Thyroid gland (tissue), 4 donors: Measurements from ENCODE around the gene USP11. TPM values are rescaled to one million over a fixed set of nuclear protein-coding genes. Genes with fewer than 3 reads are reported as not detected.

ENCODE experiments used
- DNase-seq, 2 donors: peaks; one replicate each; pipeline ENCODE4 v3.0.0-alpha.2; 2019
- H3K27ac ChIP-seq, 3 donors: fragments of 200-600 bp; sonication (generic); 1 replicate in 2 of 3; 2 replicates in 1 of 3; pipeline ENCODE4 v1.5.1; 2016 to 2019; ENCODE audit warnings: mild to moderate bottlenecking in 1 of 3, moderate library complexity in 1 of 3
- H3K27me3 ChIP-seq: fragments of 200-600 bp; sonication (generic); one replicate; pipeline ENCODE4 v1.5.1; 2019
- H3K36me3 ChIP-seq, 2 donors: fragments of 200-600 bp; sonication (generic); one replicate each; pipeline ENCODE4 v1.5.1; 2016 to 2019
- H3K4me1 ChIP-seq, 2 donors: fragments of 200-600 bp; sonication (generic); one replicate each; pipeline ENCODE4 v1.5.1; 2017 to 2019
- H3K4me3 ChIP-seq, 3 donors: fragments of 200-600 bp; sonication (generic); replicated peaks in 1 of 3; 1 replicate in 2 of 3; 2 replicates in 1 of 3; pipeline ENCODE4 v1.5.1; 2016; ENCODE audit warnings: mild to moderate bottlenecking in 1 of 3
- H3K9me3 ChIP-seq: fragments of 200-600 bp; sonication (generic); one replicate; pipeline ENCODE4 v1.5.1; 2017
- CTCF ChIP-seq, 6 experiments: fragments of 200-600 bp in 3 of 6; fragments of 450-650 bp in 3 of 6; sonication (generic) in 3 of 6; IDR thresholded peaks; one replicate each; pipeline ENCODE4 v1.5.1; 2016 to 2019; ENCODE audit warnings: antibody characterized with exemption in 6 of 6, mild to moderate bottlenecking in 2 of 6, inconsistent platforms in 1 of 6, moderate library complexity in 1 of 6
- POLR2A ChIP-seq, 2 donors: fragments of 450-650 bp; IDR thresholded peaks; one replicate each; pipeline ENCODE4 v1.6.1; 2017; ENCODE audit warnings: antibody characterized with exemption in 2 of 2, mild to moderate bottlenecking in 2 of 2, moderate library complexity in 1 of 2
- WGBS, 2 donors: methylation state at CpG; one replicate each; pipeline ENCODE4 v1.1.5; 2017; 5-methylcytosine and 5-hydroxymethylcytosine counted together
- intact Hi-C: fragments of 100-400 bp; cut with DNase I; formaldehyde crosslinking; loops from one replicate; pipeline ENCODE4 v1.15.1; 2023
- total RNA-seq, 4 donors: library from RNA; depleted of rRNA; stranded (reverse); fragments of >200 nt; gene quantifications; one replicate each; pipeline ENCODE4 v1.2.3, GENCODE V29; 2016

Gene USP11
- total RNA-seq, 4 donors from 2014 or later, result 61.9 to 128 (median 86.8) TPM

- Histone ChIP-seq H3K36me3 (peaks cover 63 to 79% of the 10 kb centered on the region in 2 donors), H3K27ac (peak overlapping the region in 2 of 3 donors; percentile 41), H3K27me3 (no peaks in the 10 kb centered on the region), H3K9me3 (no peaks in the 10 kb centered on the region), H3K4me3 (no peak overlapping the region), H3K4me1 (peaks cover 11 to 28% of the 10 kb centered on the region in 2 donors)
- WGBS, 2 donors, result 81 to 100% methylated on average over 4 of the region's 9 CpGs
- TF ChIP-seq POLR2A (IDR thresholded peaks at IDR 0.05) (no peak), CTCF (IDR thresholded peaks at IDR 0.05) (no peak)
- DNase-seq, result no peak
- intact Hi-C loops, result no loop called here
Measured at GRCh38 chrX:47201345-47201944, 31.4 kb upstream of the USP11 start.

- peaks cover 67 to 88% of the 10 kb centered on the region in 2 donors for H3K36me3 ChIP-seq
- WGBS, 2 donors, result 93 to 95% methylated on average over 4 to 6 of the region's 11 CpGs
Measured at GRCh38 chrX:47202316-47202715, 30.5 kb upstream of the USP11 start.

GRCh38 chrX:47202877-47203276 lies 29.9 kb upstream of the USP11 start:
- peak; percentile 36 to 76 for DNase-seq
- WGBS, 2 donors, result 30 to 40% methylated on average over 2 of the region's 4 CpGs
- Histone ChIP-seq H3K27ac (peak overlapping the region in 2 of 3 donors; percentile 41 to 60), H3K4me3 (no peak overlapping the region), H3K9me3 (no peaks in the 10 kb centered on the region), H3K4me1 (peaks cover 0 to 13% of the 10 kb centered on the region in 2 donors), H3K27me3 (no peaks in the 10 kb centered on the region), H3K36me3 (peaks cover 70 to 93% of the 10 kb centered on the region in 2 donors)
- TF ChIP-seq POLR2A (IDR thresholded peaks at IDR 0.05), result no peak
- no peak for TF ChIP-seq CTCF (IDR thresholded peaks at IDR 0.05)
- intact Hi-C loops, result no loop called here

More at GRCh38 chrX:47202316-47202715, 30.5 kb upstream of the USP11 start:
- TF ChIP-seq CTCF (IDR thresholded peaks at IDR 0.05), result no peak
- no peak for TF ChIP-seq POLR2A (IDR thresholded peaks at IDR 0.05)
- Histone ChIP-seq H3K9me3 (no peaks in the 10 kb centered on the region), H3K27ac (peak overlapping the region in 2 of 3 donors; percentile 41 to 60), H3K27me3 (no peaks in the 10 kb centered on the region), H3K4me1 (peaks cover 4 to 19% of the 10 kb centered on the region in 2 donors), H3K4me3 (no peak overlapping the region)
- no peak for DNase-seq
- intact Hi-C loops, result no loop called here

- Histone ChIP-seq H3K36me3 (peaks cover 67 to 99% of the 10 kb centered on the region in 2 donors), H3K4me1 (peaks cover 0 to 7% of the 10 kb centered on the region in 2 donors), H3K4me3 (no peak overlapping the region), H3K27me3 (no peaks in the 10 kb centered on the region), H3K9me3 (no peaks in the 10 kb centered on the region), H3K27ac (no peak overlapping the region)
- DNase-seq, result no peak
- 82 to 85% methylated on average over 5 of the region's 5 CpGs for WGBS, 2 donors
- intact Hi-C loops, result no loop called here
- no peak for TF ChIP-seq POLR2A (IDR thresholded peaks at IDR 0.05)
- no peak for TF ChIP-seq CTCF (IDR thresholded peaks at IDR 0.05)
Measured at GRCh38 chrX:47204970-47205369, 27.8 kb upstream of the USP11 start.

- no peaks in the 10 kb centered on the region for H3K27me3 ChIP-seq
- H3K4me3 ChIP-seq, result no peak overlapping the region
- no peak overlapping the region for H3K27ac ChIP-seq
- no peaks in the 10 kb centered on the region for H3K9me3 ChIP-seq
- no peak for TF ChIP-seq POLR2A (IDR thresholded peaks at IDR 0.05)
- TF ChIP-seq CTCF (IDR thresholded peaks at IDR 0.05), result no peak
- intact Hi-C loops, result no loop called here
- 83 to 86% methylated on average over 2 to 3 of the region's 3 CpGs for WGBS, 2 donors
- peaks cover 67 to 99% of the 10 kb centered on the region in 2 donors for H3K36me3 ChIP-seq
- H3K4me1 ChIP-seq, result peaks cover 0 to 7% of the 10 kb centered on the region in 2 donors
- DNase-seq, result no peak
Measured at GRCh38 chrX:47206316-47206715, 26.5 kb upstream of the USP11 start.
